ENCODE measurements around the gene TCERG1L. TPM values are rescaled to one million over a fixed set of nuclear protein-coding genes. Genes with fewer than 3 reads are reported as not detected.

The TCERG1L gene
- polyA plus RNA-seq, 1 donor from 2014 or later, result 0.53 TPM

DNA sequence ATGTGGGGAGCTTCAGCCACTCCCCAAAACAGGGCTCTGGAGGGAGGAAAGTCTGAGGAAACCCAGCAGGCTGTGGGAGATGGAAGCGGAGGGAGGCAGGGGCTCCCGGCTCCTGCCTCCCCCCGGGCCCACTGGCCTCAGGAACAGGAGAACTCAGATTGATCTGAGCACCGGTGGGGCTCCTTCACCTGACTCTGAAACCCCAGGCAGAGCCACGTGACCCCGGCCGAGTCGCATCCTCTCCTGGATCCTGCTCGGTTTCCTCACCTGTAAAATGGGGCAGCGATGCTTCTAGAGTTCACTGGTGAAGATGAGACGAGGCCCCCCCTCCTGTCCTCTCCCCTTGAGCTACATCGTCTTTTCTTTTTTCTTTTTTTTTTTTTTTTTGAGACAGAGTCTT lies 33.6 kb downstream of the TCERG1L start:
- Histone ChIP-seq H3K9me3 (ENCODE audit: low read length) (no peaks in the 10 kb centered on the region), H3K27me3 (ENCODE audit: insufficient read depth, low read depth, low read length) (no peaks in the 10 kb centered on the region), H3K9ac (ENCODE audit: low read length) (no peak overlapping the region), H3K9me2 (ENCODE audit: insufficient read depth, low read length) (no peaks in the 10 kb centered on the region), H4K20me1 (ENCODE audit: insufficient read depth) (no peaks in the 10 kb centered on the region), H3K4me3 (ENCODE audit: low read length) (no peak overlapping the region), H3K79me2 (replicated peaks; ENCODE audit: insufficient read depth, low read length) (no peaks in the 10 kb centered on the region), H3K4me2 (ENCODE audit: low read length) (no peak overlapping the region), H3K27ac (ENCODE audit: low read length) (no peak overlapping the region), H3K36me3 (ENCODE audit: insufficient read depth, low read length) (no peaks in the 10 kb centered on the region), H2AFZ (ENCODE audit: low read depth, low read length) (no peak overlapping the region), H3F3A (ENCODE audit: insufficient read depth, low read length, poor library complexity, severe bottlenecking) (no peaks in the 10 kb centered on the region)
- no peak for TF ChIP-seq MXI1 (conservative IDR thresholded peaks at IDR 0.05; ENCODE audit: poor library complexity, severe bottlenecking)
- no peak for TF ChIP-seq RAD21 (conservative IDR thresholded peaks at IDR 0.05)
- no peak for TF ChIP-seq EP300 (conservative IDR thresholded peaks at IDR 0.05; ENCODE audit: poor library complexity, severe bottlenecking)
- TF ChIP-seq TAF1 (IDR thresholded peaks at IDR 0.05; ENCODE audit: low read depth), result no peak
- TF ChIP-seq POLR2AphosphoS5 (IDR thresholded peaks at IDR 0.05), result no peak
- TF ChIP-seq, protein P1, sequence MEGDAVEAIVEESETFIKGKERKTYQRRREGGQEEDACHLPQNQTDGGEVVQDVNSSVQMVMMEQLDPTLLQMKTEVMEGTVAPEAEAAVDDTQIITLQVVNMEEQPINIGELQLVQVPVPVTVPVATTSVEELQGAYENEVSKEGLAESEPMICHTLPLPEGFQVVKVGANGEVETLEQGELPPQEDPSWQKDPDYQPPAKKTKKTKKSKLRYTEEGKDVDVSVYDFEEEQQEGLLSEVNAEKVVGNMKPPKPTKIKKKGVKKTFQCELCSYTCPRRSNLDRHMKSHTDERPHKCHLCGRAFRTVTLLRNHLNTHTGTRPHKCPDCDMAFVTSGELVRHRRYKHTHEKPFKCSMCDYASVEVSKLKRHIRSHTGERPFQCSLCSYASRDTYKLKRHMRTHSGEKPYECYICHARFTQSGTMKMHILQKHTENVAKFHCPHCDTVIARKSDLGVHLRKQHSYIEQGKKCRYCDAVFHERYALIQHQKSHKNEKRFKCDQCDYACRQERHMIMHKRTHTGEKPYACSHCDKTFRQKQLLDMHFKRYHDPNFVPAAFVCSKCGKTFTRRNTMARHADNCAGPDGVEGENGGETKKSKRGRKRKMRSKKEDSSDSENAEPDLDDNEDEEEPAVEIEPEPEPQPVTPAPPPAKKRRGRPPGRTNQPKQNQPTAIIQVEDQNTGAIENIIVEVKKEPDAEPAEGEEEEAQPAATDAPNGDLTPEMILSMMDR (IDR thresholded peaks at IDR 0.05; ENCODE audit: poor library complexity, severe bottlenecking), result no peak
- TF ChIP-seq SMC3 (conservative IDR thresholded peaks at IDR 0.05; ENCODE audit: poor library complexity), result no peak
- TF ChIP-seq EZH2 (IDR thresholded peaks at IDR 0.05; ENCODE audit: borderline replicate concordance, insufficient read depth, low read length, poor library complexity, severe bottlenecking), result no peak
- TF ChIP-seq REST (IDR thresholded peaks at IDR 0.05; ENCODE audit: borderline replicate concordance), result no peak

DNA sequence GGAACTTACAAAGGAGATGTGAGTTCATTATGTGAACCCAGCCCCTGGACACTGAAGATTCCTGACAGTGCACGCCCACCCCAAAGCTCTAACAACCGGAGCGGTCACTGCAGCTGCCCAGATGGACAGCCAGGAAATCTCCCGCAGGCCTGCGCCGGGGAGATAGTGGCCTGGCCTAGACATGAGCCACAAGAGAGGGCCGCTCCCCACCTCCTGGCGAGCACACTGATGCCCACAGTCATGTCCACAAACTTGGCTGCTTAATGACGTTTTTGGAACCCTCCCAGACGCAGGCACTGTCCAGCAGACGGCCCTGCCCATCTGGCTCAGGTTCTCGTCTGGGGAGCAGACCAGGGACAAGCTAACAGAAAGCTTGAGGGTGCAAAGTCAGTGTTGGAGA lies 34.2 kb downstream of the TCERG1L start:
- Histone ChIP-seq H3K9me3 (ENCODE audit: low read length) (no peaks in the 10 kb centered on the region), H3K27me3 (ENCODE audit: insufficient read depth, low read depth, low read length) (no peaks in the 10 kb centered on the region), H3K9me2 (ENCODE audit: insufficient read depth, low read length) (no peaks in the 10 kb centered on the region), H3K4me2 (ENCODE audit: low read length) (no peak overlapping the region), H4K20me1 (ENCODE audit: insufficient read depth) (no peaks in the 10 kb centered on the region), H2AFZ (ENCODE audit: low read depth, low read length) (no peak overlapping the region), H3K9ac (ENCODE audit: low read length) (no peak overlapping the region), H3F3A (ENCODE audit: insufficient read depth, low read length, poor library complexity, severe bottlenecking) (no peaks in the 10 kb centered on the region), H3K79me2 (replicated peaks; ENCODE audit: insufficient read depth, low read length) (no peaks in the 10 kb centered on the region), H3K36me3 (ENCODE audit: insufficient read depth, low read length) (no peaks in the 10 kb centered on the region), H3K4me3 (ENCODE audit: low read length) (no peak overlapping the region), H3K27ac (ENCODE audit: low read length) (no peak overlapping the region)
- no peak for TF ChIP-seq POLR2AphosphoS5 (IDR thresholded peaks at IDR 0.05)
- no peak for TF ChIP-seq RAD21 (conservative IDR thresholded peaks at IDR 0.05)
- no peak for TF ChIP-seq MXI1 (conservative IDR thresholded peaks at IDR 0.05; ENCODE audit: poor library complexity, severe bottlenecking)
- no peak for TF ChIP-seq EP300 (conservative IDR thresholded peaks at IDR 0.05; ENCODE audit: poor library complexity, severe bottlenecking)
- TF ChIP-seq SMC3 (conservative IDR thresholded peaks at IDR 0.05; ENCODE audit: poor library complexity), result no peak
